H1 (cell line): ENCODE data around the gene TRIM22.

Experiments used
- BCL11A ChIP-seq, 2 experiments: IDR thresholded peaks; one replicate each; pipeline ENCODE4 v1.6.1; 2011; ENCODE audit warnings: low read depth in 2 of 2, low read length in 2 of 2, mild to moderate bottlenecking in 2 of 2
- CEBPB ChIP-seq: IDR thresholded peaks from 2 replicates; pipeline ENCODE4 v1.6.1; 2012; ENCODE audit warnings: low read depth, low read length
- EGR1 ChIP-seq: IDR thresholded peaks from 2 replicates; pipeline ENCODE4 v1.6.1; 2011; ENCODE audit warnings: low read depth, low read length, borderline replicate concordance
- EZH2 ChIP-seq: fragments of 200-600 bp; sonication (generic); IDR thresholded peaks from 2 replicates; pipeline ENCODE4 v1.7.1; 2012; ENCODE audit warnings: low read depth, mild to moderate bottlenecking, moderate library complexity, low read length, inconsistent platforms; ENCODE audit not compliant: severe bottlenecking
- JUN ChIP-seq: IDR thresholded peaks from 2 replicates; pipeline ENCODE4 v1.6.1; 2011; ENCODE audit warnings: low read depth, mild to moderate bottlenecking, improper control_type of control experiment, low read length
- POLR2A ChIP-seq, 2 experiments: IDR thresholded peaks; 1 replicate in 1 of 2; 2 replicates in 1 of 2; pipeline ENCODE4 v1.6.1; 2011; ENCODE audit warnings: low read depth in 2 of 2, low read length in 2 of 2, mild to moderate bottlenecking in 2 of 2; ENCODE audit errors: control extremely low read depth in 1 of 2
- POLR2AphosphoS5 ChIP-seq: IDR thresholded peaks from 2 replicates; pipeline ENCODE4 v1.6.1; 2011; ENCODE audit warnings: low read depth, low read length
- TF ChIP-seq, protein P1 (sequence below), 3 experiments: IDR thresholded peaks; 1 replicate in 2 of 3; 2 replicates in 1 of 3; pipeline versions ENCODE4 v1.5.1 to v1.6.1; 2011; ENCODE audit warnings: low read length in 3 of 3, mild to moderate bottlenecking in 3 of 3, inconsistent platforms in 2 of 3, low read depth in 1 of 3, moderate library complexity in 1 of 3; ENCODE audit not compliant: insufficient read depth in 1 of 3; ENCODE audit errors: control extremely low read depth in 1 of 3
- TF ChIP-seq, protein P2 (sequence below): IDR thresholded peaks from 2 replicates; pipeline ENCODE4 v1.6.1; 2011; ENCODE audit warnings: low read length, improper control_type of control experiment

DNA sequence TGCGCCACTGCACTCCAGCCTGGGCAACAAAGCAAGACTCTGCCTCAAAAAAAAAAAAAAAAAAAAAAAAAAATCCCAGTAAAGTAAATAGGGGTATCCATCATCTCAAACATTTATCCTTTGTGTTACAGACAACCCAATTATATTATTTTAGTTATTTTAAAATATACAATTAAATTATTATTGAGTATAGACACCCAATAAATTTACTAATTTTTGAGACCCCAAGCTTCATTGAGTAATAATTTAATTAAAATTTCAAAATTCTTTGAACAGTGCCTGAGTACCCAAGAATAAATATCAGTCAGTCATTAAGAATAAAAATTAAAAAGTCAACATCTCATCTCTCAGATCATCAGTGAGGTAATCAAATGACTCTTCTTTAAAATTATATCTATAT, 64.4 kb downstream of the TRIM22 start, which contains the start of gene OR52N4:
- TF ChIP-seq EGR1 (no peak), CEBPB (no peak), JUN (no peak), POLR2A (IDR thresholded peaks at IDR 0.05; ENCODE audit: control extremely low read depth in 1 of 2, low read depth in 2 of 2, low read length in 2 of 2) (no peak), EZH2 (no peak), POLR2AphosphoS5 (no peak), BCL11A (IDR thresholded peaks at IDR 0.05; ENCODE audit: low read depth in 2 of 2, low read length in 2 of 2) (no peak)
- TF ChIP-seq, protein P1, sequence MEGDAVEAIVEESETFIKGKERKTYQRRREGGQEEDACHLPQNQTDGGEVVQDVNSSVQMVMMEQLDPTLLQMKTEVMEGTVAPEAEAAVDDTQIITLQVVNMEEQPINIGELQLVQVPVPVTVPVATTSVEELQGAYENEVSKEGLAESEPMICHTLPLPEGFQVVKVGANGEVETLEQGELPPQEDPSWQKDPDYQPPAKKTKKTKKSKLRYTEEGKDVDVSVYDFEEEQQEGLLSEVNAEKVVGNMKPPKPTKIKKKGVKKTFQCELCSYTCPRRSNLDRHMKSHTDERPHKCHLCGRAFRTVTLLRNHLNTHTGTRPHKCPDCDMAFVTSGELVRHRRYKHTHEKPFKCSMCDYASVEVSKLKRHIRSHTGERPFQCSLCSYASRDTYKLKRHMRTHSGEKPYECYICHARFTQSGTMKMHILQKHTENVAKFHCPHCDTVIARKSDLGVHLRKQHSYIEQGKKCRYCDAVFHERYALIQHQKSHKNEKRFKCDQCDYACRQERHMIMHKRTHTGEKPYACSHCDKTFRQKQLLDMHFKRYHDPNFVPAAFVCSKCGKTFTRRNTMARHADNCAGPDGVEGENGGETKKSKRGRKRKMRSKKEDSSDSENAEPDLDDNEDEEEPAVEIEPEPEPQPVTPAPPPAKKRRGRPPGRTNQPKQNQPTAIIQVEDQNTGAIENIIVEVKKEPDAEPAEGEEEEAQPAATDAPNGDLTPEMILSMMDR (IDR thresholded peaks at IDR 0.05; ENCODE audit: control extremely low read depth in 1 of 3, insufficient read depth in 1 of 3, low read depth in 1 of 3, low read length in 3 of 3), result no peak
- TF ChIP-seq, protein P2, sequence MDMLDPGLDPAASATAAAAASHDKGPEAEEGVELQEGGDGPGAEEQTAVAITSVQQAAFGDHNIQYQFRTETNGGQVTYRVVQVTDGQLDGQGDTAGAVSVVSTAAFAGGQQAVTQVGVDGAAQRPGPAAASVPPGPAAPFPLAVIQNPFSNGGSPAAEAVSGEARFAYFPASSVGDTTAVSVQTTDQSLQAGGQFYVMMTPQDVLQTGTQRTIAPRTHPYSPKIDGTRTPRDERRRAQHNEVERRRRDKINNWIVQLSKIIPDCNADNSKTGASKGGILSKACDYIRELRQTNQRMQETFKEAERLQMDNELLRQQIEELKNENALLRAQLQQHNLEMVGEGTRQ, result no peak
